H9 (cell line): ENCODE measurements around the gene EML1. TPM values are rescaled to one million over a fixed set of nuclear protein-coding genes. Genes with fewer than 3 reads are reported as not detected.

ENCODE experiments used
- DNase-seq: peaks from one replicate; pipeline ENCODE4 v3.0.0-alpha.2; 2017
- H2AFZ ChIP-seq: one replicate; pipeline ENCODE4 v1.6.1; 2013; ENCODE audit warnings: mild to moderate bottlenecking, low read length, control low read depth, moderate library complexity
- H2AK5ac ChIP-seq: 2 replicates; pipeline ENCODE4 v1.6.1; 2013; ENCODE audit warnings: low read length, control low read depth, mixed read lengths; ENCODE audit not compliant: insufficient read length
- H2BK120ac ChIP-seq: one replicate; pipeline ENCODE4 v1.6.1; 2013; ENCODE audit warnings: low read depth, mild to moderate bottlenecking, low read length, control low read depth, inconsistent platforms; ENCODE audit not compliant: poor library complexity, severe bottlenecking
- H2BK12ac ChIP-seq: 2 replicates; pipeline ENCODE4 v1.6.1; 2013; ENCODE audit warnings: low read length, control low read depth, mixed read lengths, low read depth; ENCODE audit not compliant: insufficient read length
- H2BK15ac ChIP-seq: 2 replicates; pipeline ENCODE4 v1.6.1; 2013; ENCODE audit warnings: low read depth, low read length, control low read depth
- H2BK20ac ChIP-seq: one replicate; pipeline ENCODE4 v1.6.1; 2013; ENCODE audit warnings: low read depth, mild to moderate bottlenecking, low read length, control low read depth, inconsistent platforms; ENCODE audit not compliant: poor library complexity, severe bottlenecking
- H2BK5ac ChIP-seq: 2 replicates; pipeline ENCODE4 v1.6.1; 2013; ENCODE audit warnings: low read length, control low read depth, mixed read lengths; ENCODE audit not compliant: insufficient read length
- H3K14ac ChIP-seq: 2 replicates; pipeline ENCODE4 v1.6.1; 2013; ENCODE audit warnings: low read length, control low read depth; ENCODE audit not compliant: insufficient read depth
- H3K18ac ChIP-seq: 2 replicates; pipeline ENCODE4 v1.6.1; 2013; ENCODE audit warnings: low read depth, mild to moderate bottlenecking, mixed read lengths, low read length, control low read depth; ENCODE audit not compliant: insufficient read length
- H3K23ac ChIP-seq: 2 replicates; pipeline ENCODE4 v1.6.1; 2013; ENCODE audit warnings: low read length, control low read depth, mixed read lengths, low read depth; ENCODE audit not compliant: insufficient read length
- H3K23me2 ChIP-seq: 2 replicates; pipeline ENCODE4 v1.6.1; 2013; ENCODE audit warnings: low read depth, mild to moderate bottlenecking, mixed read lengths, low read length, control low read depth; ENCODE audit not compliant: insufficient read length, poor library complexity, severe bottlenecking
- H3K27ac ChIP-seq: 2 replicates; pipeline ENCODE4 v1.5.1; 2013; ENCODE audit warnings: low read length, control low read depth, mixed read lengths, low read depth; ENCODE audit not compliant: insufficient read length
- H3K27me3 ChIP-seq: 2 replicates; pipeline ENCODE4 v1.6.1; 2013; ENCODE audit warnings: low read length, control low read depth, inconsistent platforms; ENCODE audit not compliant: insufficient read depth
- H3K4ac ChIP-seq: 2 replicates; pipeline ENCODE4 v1.6.1; 2013; ENCODE audit warnings: low read depth, mild to moderate bottlenecking, control low read depth, inconsistent platforms, low read length, moderate library complexity
- H3K4me1 ChIP-seq: 2 replicates; pipeline ENCODE4 v1.6.1; 2013; ENCODE audit warnings: low read length, control low read depth, inconsistent platforms; ENCODE audit not compliant: insufficient read depth
- H3K4me2 ChIP-seq: 2 replicates; pipeline ENCODE4 v1.6.1; 2013; ENCODE audit warnings: low read length, control low read depth, mixed read lengths; ENCODE audit not compliant: insufficient read length, insufficient read depth
- H3K56ac ChIP-seq: 2 replicates; pipeline ENCODE4 v1.6.1; 2013; ENCODE audit warnings: low read depth, mild to moderate bottlenecking, mixed read lengths, low read length, control low read depth; ENCODE audit not compliant: insufficient read length
- H3K79me1 ChIP-seq: 2 replicates; pipeline ENCODE4 v1.6.1; 2013; ENCODE audit warnings: low read depth, mild to moderate bottlenecking, moderate library complexity, low read length, control low read depth, inconsistent platforms; ENCODE audit not compliant: insufficient read depth, poor library complexity, severe bottlenecking
- H3K79me2 ChIP-seq: 2 replicates; pipeline ENCODE4 v1.6.1; 2013; ENCODE audit warnings: low read length, control low read depth, inconsistent platforms; ENCODE audit not compliant: insufficient read depth
- H3K9ac ChIP-seq: 2 replicates; pipeline ENCODE4 v1.6.1; 2013; ENCODE audit warnings: low read length, control low read depth, mixed read lengths; ENCODE audit not compliant: insufficient read length; ENCODE audit errors: extremely low read depth
- H3K9me3 ChIP-seq: one replicate; pipeline ENCODE4 v1.6.1; 2013; ENCODE audit warnings: low read depth, low read length, inconsistent platforms; ENCODE audit not compliant: control insufficient read depth
- H3T11ph ChIP-seq: one replicate; pipeline ENCODE4 v1.6.1; 2013; ENCODE audit warnings: mild to moderate bottlenecking, low read length, control low read depth, inconsistent platforms
- H4K20me1 ChIP-seq: one replicate; pipeline ENCODE4 v1.6.1; 2013; ENCODE audit not compliant: control insufficient read depth, insufficient read length, insufficient read depth
- H4K5ac ChIP-seq: 2 replicates; pipeline ENCODE4 v1.6.1; 2013; ENCODE audit warnings: low read depth, mild to moderate bottlenecking, mixed read lengths, low read length, control low read depth; ENCODE audit not compliant: insufficient read length
- H4K8ac ChIP-seq: replicated peaks from 2 replicates; pipeline ENCODE4 v1.6.1; 2013; ENCODE audit warnings: low read length, control low read depth, mixed read lengths, low read depth; ENCODE audit not compliant: insufficient read length
- H4K91ac ChIP-seq: 2 replicates; pipeline ENCODE4 v1.6.1; 2013; ENCODE audit warnings: low read depth, mild to moderate bottlenecking, moderate library complexity, mixed read lengths, low read length, control low read depth; ENCODE audit not compliant: insufficient read length
- H3K27ac Mint-ChIP-seq, 3 experiments: 2 replicates in 2 of 3; 3 replicates in 1 of 3; pipeline ENCODE4 v1.8.0; 2020 to 2021; ENCODE audit warnings: mixed read lengths in 3 of 3, mild to moderate bottlenecking in 1 of 3, moderate library complexity in 1 of 3
- H3K27me3 Mint-ChIP-seq: 2 replicates; pipeline ENCODE4 v1.8.0; 2021; ENCODE audit warnings: low read depth, mild to moderate bottlenecking, moderate library complexity, mixed read lengths
- H3K36me3 Mint-ChIP-seq, 3 experiments: 2 replicates in 2 of 3; 3 replicates in 1 of 3; pipeline ENCODE4 v1.8.0; 2020 to 2021; ENCODE audit warnings: low read depth in 3 of 3, mixed read lengths in 3 of 3; ENCODE audit not compliant: insufficient read depth in 1 of 3
- H3K4me1 Mint-ChIP-seq, 2 experiments: 2 replicates each; pipeline ENCODE4 v1.8.0; 2020; ENCODE audit warnings: mixed read lengths in 2 of 2
- H3K4me3 Mint-ChIP-seq, 2 experiments: 2 replicates in 1 of 2; 3 replicates in 1 of 2; pipeline ENCODE4 v1.8.0; 2020 to 2021; ENCODE audit warnings: mild to moderate bottlenecking in 2 of 2, mixed read lengths in 2 of 2, moderate library complexity in 1 of 2
- H3K9me3 Mint-ChIP-seq, 2 experiments: 2 replicates in 1 of 2; 3 replicates in 1 of 2; pipeline ENCODE4 v1.8.0; 2020; ENCODE audit warnings: mild to moderate bottlenecking in 2 of 2, mixed read lengths in 2 of 2, moderate library complexity in 1 of 2
- WGBS: extraction: QIAGEN DNeasy Blood & Tissue Kit; methylation state at CpG from one replicate; pipeline ENCODE4 v1.1.7; 2013; ENCODE audit warnings: missing lambda C conversion rate, low lambda C conversion rate, mixed read lengths; ENCODE audit not compliant: insufficient read length; ENCODE audit errors: extremely low coverage; 5-methylcytosine and 5-hydroxymethylcytosine counted together
- total RNA-seq: library from RNA; stranded (reverse); gene quantifications from 2 replicates; pipeline ENCODE4 v1.2.1, GENCODE V29; 2021
- TF ChIP-seq, protein P1 (sequence below): fragments of 200-600 bp; sonication (generic); conservative IDR thresholded peaks from 3 replicates; pipeline ENCODE4 v1.8.0; 2021; ENCODE audit warnings: antibody characterized with exemption, mild to moderate bottlenecking

Gene EML1
- total RNA-seq, 1 experiment from 2014 or later, result 16.7 TPM

DNA sequence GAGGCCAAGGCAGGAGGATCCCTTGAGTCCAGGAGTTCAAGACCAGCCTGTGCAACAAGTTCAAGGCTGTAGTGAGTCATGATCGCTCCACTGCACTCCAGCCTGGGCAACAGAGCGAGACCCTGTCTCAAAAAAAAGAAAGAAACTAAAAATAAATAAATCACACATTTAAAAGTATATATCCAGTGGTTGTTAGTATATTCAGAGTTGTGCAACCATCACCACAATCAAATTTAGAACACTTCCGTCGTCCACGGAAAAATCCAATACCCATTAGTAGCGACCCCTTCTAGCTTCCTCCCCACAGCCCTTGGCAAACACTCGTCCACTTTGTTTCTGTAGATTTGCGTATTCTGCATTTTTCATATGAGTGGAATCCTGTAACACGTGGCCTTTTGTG is 44.7 kb upstream of the EML1 start:
- Histone ChIP-seq H3K4ac (no peak overlapping the region), H3K27ac (no peak overlapping the region), H4K5ac (no peak overlapping the region), H3K9me3 (no peaks in the 10 kb centered on the region), H4K91ac (no peak overlapping the region), H3K27me3 (no peaks in the 10 kb centered on the region), H2BK120ac (no peak overlapping the region), H4K20me1 (no peaks in the 10 kb centered on the region), H4K8ac (no peak overlapping the region), H3K4me2 (no peak overlapping the region), H3K79me2 (no peaks in the 10 kb centered on the region), H2BK15ac (no peak overlapping the region), H3T11ph (no peak overlapping the region), H3K14ac (no peak overlapping the region), H3K79me1 (no peaks in the 10 kb centered on the region), H2BK5ac (no peak overlapping the region), H2BK12ac (no peak overlapping the region), H3K56ac (no peak overlapping the region), H3K23ac (no peak overlapping the region), H2BK20ac (no peak overlapping the region), H2AK5ac (no peak overlapping the region), H3K18ac (no peak overlapping the region), H3K9ac (no peak overlapping the region), H2AFZ (no peak overlapping the region), H3K4me1 (peaks cover 11% of the 10 kb centered on the region), H3K23me2 (no peaks in the 10 kb centered on the region)
- Mint-ChIP-seq H3K27ac (no peak overlapping the region), H3K27me3 (peaks cover 20% of the 10 kb centered on the region), H3K36me3 (no peaks in the 10 kb centered on the region), H3K9me3 (no peaks in the 10 kb centered on the region; a peak in 1 of 5 replicates), H3K4me1 (peaks cover 28 to 37% of the 10 kb centered on the region in 2 experiments), H3K4me3 (no peak overlapping the region)
- DNase-seq, result no peak
- WGBS, result no CpG with 5 or more reads among the region's 9 CpGs
- TF ChIP-seq, protein P1, sequence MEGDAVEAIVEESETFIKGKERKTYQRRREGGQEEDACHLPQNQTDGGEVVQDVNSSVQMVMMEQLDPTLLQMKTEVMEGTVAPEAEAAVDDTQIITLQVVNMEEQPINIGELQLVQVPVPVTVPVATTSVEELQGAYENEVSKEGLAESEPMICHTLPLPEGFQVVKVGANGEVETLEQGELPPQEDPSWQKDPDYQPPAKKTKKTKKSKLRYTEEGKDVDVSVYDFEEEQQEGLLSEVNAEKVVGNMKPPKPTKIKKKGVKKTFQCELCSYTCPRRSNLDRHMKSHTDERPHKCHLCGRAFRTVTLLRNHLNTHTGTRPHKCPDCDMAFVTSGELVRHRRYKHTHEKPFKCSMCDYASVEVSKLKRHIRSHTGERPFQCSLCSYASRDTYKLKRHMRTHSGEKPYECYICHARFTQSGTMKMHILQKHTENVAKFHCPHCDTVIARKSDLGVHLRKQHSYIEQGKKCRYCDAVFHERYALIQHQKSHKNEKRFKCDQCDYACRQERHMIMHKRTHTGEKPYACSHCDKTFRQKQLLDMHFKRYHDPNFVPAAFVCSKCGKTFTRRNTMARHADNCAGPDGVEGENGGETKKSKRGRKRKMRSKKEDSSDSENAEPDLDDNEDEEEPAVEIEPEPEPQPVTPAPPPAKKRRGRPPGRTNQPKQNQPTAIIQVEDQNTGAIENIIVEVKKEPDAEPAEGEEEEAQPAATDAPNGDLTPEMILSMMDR, result no peak
